Activated naive CD4-positive, alpha-beta T cell treated with anti-CD3 and anti-CD28 coated beads for 36 hours (primary cell): ENCODE results near the gene SLC25A13. TPM values are rescaled to one million over a fixed set of nuclear protein-coding genes. Genes with fewer than 3 reads are reported as not detected.
"Not testable (repeated sequence)": the region's sequence is repeated elsewhere in the genome, so short reads cannot be mapped to it uniquely, and the experiment has no call there.

Experiments
- CTCF ChIA-PET: fragments of 350-600 bp; sonication (Branson Sonifier 250); formaldehyde crosslinking; loops from one replicate; lab custom pipeline; 2021; ENCODE audit warnings: antibody characterized with exemption; lab: Charles Lee
- DNase-seq: peaks from one replicate; pipeline ENCODE4 v3.0.0-alpha.2; 2020
- H3K27ac Mint-ChIP-seq: one replicate; pipeline ENCODE4 v1.8.0; 2021; ENCODE audit warnings: mild to moderate bottlenecking, mixed read lengths
- H3K27me3 Mint-ChIP-seq: one replicate; pipeline ENCODE4 v1.8.0; 2021; ENCODE audit warnings: low read depth, mixed read lengths
- H3K36me3 Mint-ChIP-seq: one replicate; pipeline ENCODE4 v1.8.0; 2021; ENCODE audit warnings: low read depth, mixed read lengths
- H3K4me1 Mint-ChIP-seq: one replicate; pipeline ENCODE4 v1.8.0; 2021; ENCODE audit warnings: low read depth, mixed read lengths
- H3K4me3 Mint-ChIP-seq: one replicate; pipeline ENCODE4 v1.8.0; 2021; ENCODE audit warnings: mild to moderate bottlenecking, moderate library complexity, mixed read lengths
- H3K9me3 Mint-ChIP-seq: one replicate; pipeline ENCODE4 v1.8.0; 2021; ENCODE audit warnings: mixed read lengths
- intact Hi-C: fragments of 100-400 bp; cut with micrococcal nuclease; formaldehyde crosslinking; loops from one replicate; pipeline ENCODE4 v1.15.1; 2023
- total RNA-seq, 2 experiments: library from RNA; stranded (reverse); gene quantifications; one replicate each; pipeline ENCODE4 v1.2.3, GENCODE V29; 2021

The SLC25A13 gene
- total RNA-seq, 2 experiments from 2014 or later = 4.0 to 5.7 TPM

DNA sequence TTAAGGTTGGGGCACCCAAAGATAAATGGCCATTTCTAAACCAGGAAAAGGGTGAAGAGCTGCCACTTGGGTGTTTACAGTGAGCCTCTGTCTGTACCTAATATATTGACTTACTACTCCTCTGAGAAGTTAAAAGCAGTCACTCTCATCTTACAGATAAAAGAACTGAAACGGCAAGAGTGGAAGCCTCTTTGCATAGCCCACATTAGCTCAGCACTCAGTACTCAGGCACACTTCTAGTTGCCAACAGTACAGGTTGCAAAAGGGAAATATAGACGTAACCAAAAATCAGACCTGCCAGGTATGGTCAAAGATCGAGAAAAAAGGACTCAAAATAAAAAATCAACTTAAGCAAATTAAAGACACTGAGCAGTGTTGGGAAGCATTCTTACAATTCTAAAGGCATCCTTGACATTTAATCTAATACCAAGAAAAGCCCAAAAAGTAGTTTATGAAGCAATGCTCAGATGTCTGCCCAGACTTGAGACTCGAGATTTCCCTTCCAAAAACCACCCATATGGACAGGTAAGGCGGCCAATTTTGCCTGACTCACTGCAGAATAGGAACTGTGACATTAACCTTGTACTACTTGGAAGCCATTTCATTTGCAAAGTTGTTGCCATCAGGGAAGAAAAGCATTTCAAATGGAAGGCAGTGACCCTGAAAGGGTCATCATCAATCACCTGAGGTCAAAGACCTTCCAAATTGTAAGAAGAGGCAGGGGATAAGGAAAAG lies 139.3 kb downstream of the SLC25A13 start:
- H3K9me3 Mint-ChIP-seq = no peaks in the 10 kb centered on the region
- H3K27me3 Mint-ChIP-seq = no peaks in the 10 kb centered on the region
- intact Hi-C loops = no loop called here
- no peak overlapping the region for H3K27ac Mint-ChIP-seq
- DNase-seq = no peak
- CTCF ChIA-PET = no interaction called here
- peaks cover 16% of the 10 kb centered on the region for H3K36me3 Mint-ChIP-seq
- no peaks in the 10 kb centered on the region for H3K4me1 Mint-ChIP-seq
- H3K4me3 Mint-ChIP-seq = no peak overlapping the region

DNA sequence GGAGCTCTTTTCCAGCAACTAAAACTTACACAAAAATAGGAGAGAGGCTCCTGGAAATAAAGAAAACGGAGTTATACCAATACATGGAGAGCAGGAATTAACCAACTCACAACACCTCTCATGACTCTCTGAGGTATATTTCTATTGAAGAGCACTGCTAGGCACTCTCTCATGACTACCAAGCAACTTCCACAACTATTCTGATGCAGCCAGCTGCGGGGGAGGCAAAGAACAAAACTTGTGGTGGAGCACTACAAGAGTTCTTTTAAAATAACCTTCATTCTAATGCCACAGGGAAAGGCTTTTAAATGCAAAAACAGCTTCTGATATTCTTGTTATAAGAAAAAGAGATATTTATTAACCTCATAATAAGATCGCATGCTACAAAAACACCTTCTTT lies 140.7 kb downstream of the SLC25A13 start:
- CTCF ChIA-PET = no interaction called here
- Mint-ChIP-seq H3K4me1 (no peaks in the 10 kb centered on the region), H3K27ac (no peak overlapping the region), H3K9me3 (no peaks in the 10 kb centered on the region), H3K36me3 (peaks cover 16% of the 10 kb centered on the region), H3K4me3 (no peak overlapping the region), H3K27me3 (no peaks in the 10 kb centered on the region)
- intact Hi-C loops = no loop called here
- no peak for DNase-seq

DNA sequence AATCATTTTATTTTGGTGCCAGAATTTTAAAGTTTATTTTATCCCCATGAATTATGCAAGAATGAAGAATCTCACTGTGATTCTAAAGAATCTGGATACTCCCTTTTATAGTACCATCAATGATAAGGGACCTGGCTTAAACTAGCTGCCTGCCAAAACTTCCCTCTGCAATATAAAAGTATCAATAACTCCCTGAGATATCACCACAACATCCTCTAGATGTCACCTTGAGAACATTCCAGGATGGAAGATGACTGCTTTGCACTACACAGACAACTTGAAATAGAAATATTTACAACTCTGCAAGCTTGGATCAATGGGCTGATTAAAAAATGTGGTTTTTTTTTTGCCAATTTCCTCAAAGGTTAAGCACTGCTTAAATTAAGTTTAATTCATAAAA lies 142.1 kb downstream of the SLC25A13 start:
- intact Hi-C loops = loop anchor here (1.0 kb wide), 1 partner anchor 847 kb away; no protein-coding TSS in a partner anchor
- CTCF ChIA-PET = interaction anchor here (0.6 kb wide), 2 partner anchors 10 to 25 kb away, joined by 3 to 7 read pairs; no protein-coding TSS in a partner anchor

DNA sequence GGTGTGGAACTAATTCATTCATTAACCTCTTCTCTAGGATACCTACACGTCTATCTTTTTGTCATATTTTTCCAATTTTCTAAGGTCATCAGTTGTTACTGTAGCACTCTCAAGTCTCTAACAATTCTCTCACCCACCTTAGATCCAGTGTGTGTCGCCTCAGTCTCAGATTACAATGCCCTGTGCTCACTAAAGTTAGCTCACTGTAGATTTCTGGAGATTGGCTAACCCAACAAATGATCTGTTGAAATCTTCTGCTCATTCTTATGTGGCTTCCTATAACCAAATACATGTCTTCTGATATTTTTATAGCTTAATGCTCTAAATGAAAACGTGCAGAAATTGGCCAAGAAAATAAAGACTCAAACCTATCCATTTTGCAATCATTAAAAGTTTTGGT lies 142.6 kb downstream of the SLC25A13 start:
- intact Hi-C loops = no loop called here
- Mint-ChIP-seq H3K9me3 (no peaks in the 10 kb centered on the region), H3K4me3 (no peak overlapping the region), H3K36me3 (peaks cover 16% of the 10 kb centered on the region), H3K27ac (no peak overlapping the region), H3K27me3 (no peaks in the 10 kb centered on the region), H3K4me1 (no peaks in the 10 kb centered on the region)
- no peak for DNase-seq
- CTCF ChIA-PET = interaction anchor here (0.6 kb wide), 1 partner anchor 26 kb away, joined by 7 read pairs; no protein-coding TSS in a partner anchor

More for the DNA sequence above, 142.1 kb downstream of the SLC25A13 start:
- no peak overlapping the region for H3K4me3 Mint-ChIP-seq
- DNase-seq = no peak
- H3K4me1 Mint-ChIP-seq = no peaks in the 10 kb centered on the region
- H3K27me3 Mint-ChIP-seq = no peaks in the 10 kb centered on the region
- peaks cover 16% of the 10 kb centered on the region for H3K36me3 Mint-ChIP-seq
- no peak overlapping the region for H3K27ac Mint-ChIP-seq
- no peaks in the 10 kb centered on the region for H3K9me3 Mint-ChIP-seq

DNA sequence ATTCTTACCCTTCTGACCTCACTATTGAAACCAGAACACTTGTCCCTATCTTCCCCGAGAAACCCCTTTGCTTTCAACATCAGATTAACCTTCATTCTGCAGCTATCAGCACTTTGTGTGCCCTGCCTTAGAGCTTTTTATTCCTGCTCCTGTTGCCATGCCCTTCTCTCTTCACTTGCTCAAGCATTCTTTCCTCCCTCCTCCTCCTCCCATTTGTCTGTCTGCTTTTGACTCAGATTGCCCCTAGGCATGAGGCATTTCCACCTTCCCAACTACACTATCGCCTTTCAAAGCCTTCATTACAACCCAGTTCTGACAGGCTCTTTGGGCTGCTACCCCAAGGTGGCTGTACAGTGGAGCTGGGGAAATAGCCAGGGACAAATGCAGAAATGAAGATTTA lies 143.3 kb downstream of the SLC25A13 start:
- Mint-ChIP-seq H3K9me3 (no peaks in the 10 kb centered on the region), H3K27ac (no peak overlapping the region), H3K36me3 (peaks cover 11% of the 10 kb centered on the region), H3K4me3 (no peak overlapping the region), H3K4me1 (no peaks in the 10 kb centered on the region), H3K27me3 (no peaks in the 10 kb centered on the region)
- DNase-seq = no peak
- CTCF ChIA-PET = no interaction called here
- intact Hi-C loops = no loop called here

DNA sequence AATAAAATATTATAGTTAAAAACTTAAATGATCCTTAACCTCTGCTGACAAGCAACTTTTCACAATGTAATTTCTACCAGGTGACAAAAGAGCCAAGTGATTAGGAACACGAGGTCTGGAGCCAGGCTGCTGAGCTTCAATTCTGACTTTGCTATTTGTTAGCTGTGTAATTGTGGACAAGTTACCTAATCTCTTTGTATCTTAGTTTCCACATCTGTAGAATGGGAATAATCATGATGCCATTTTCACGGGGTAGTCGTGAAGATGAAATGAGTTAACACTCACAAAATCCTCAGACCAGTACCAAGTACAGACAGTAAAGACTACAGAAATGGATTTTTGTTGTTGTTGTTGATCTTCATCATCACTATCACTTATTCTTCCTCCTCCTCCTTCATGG lies 144.5 kb downstream of the SLC25A13 start:
- Mint-ChIP-seq H3K36me3 (peaks cover 3% of the 10 kb centered on the region), H3K9me3 (no peaks in the 10 kb centered on the region), H3K27ac (no peak overlapping the region), H3K4me1 (no peaks in the 10 kb centered on the region), H3K4me3 (no peak overlapping the region), H3K27me3 (no peaks in the 10 kb centered on the region)
- CTCF ChIA-PET = no interaction called here
- DNase-seq = no peak
- intact Hi-C loops = no loop called here

DNA sequence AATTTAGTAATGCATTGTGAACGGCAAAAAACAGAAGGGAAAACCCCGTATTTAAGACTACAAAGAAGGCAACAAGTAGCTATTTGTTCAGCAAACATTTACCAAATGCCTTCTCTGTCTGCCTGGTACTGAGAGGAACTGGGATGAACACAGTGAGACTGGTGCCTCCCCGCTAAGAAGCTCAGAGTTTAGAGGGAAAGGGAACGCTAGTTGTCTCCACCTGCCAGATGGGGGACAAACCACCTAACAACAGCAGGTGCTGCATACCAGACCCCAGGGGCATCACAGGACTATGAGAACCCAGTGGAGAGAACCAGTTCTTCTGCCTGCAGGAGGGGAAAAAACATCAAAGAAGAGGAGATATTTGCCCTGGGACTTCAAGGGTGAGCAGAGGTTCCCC lies 147.1 kb downstream of the SLC25A13 start:
- intact Hi-C loops = no loop called here
- DNase-seq = no peak
- H3K4me1 Mint-ChIP-seq = no peaks in the 10 kb centered on the region
- H3K4me3 Mint-ChIP-seq = no peak overlapping the region
- CTCF ChIA-PET = no interaction called here
- H3K36me3 Mint-ChIP-seq = peaks cover 3% of the 10 kb centered on the region
- H3K27ac Mint-ChIP-seq = no peak overlapping the region
- no peaks in the 10 kb centered on the region for H3K9me3 Mint-ChIP-seq
- H3K27me3 Mint-ChIP-seq = no peaks in the 10 kb centered on the region

DNA sequence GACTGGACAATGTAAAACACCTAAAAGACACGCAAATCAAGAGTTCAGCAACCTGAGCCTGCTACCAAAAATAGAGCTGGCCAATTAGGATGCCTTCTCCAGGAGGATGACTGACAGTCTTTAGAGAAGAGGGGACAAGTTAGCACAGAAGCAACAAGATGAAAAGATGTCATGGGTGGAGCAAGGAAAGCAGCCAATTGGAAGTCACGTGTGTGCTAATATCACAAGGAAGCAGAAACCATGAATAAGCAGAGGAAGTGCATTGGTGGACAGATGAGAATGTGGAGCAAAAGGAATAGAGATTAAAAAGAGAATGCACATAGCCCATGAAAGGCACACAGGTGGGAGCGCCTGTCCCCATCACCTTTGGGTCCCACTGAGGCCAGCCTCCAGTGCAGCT lies 148.1 kb downstream of the SLC25A13 start:
- intact Hi-C loops = no loop called here
- CTCF ChIA-PET = interaction anchor here (0.6 kb wide), 1 partner anchor 50 kb away, joined by 4 read pairs; no protein-coding TSS in a partner anchor
- DNase-seq = no peak
- Mint-ChIP-seq H3K36me3 (peaks cover 6% of the 10 kb centered on the region), H3K9me3 (no peaks in the 10 kb centered on the region), H3K27ac (no peak overlapping the region), H3K4me1 (no peaks in the 10 kb centered on the region), H3K27me3 (no peaks in the 10 kb centered on the region), H3K4me3 (no peak overlapping the region)

DNA sequence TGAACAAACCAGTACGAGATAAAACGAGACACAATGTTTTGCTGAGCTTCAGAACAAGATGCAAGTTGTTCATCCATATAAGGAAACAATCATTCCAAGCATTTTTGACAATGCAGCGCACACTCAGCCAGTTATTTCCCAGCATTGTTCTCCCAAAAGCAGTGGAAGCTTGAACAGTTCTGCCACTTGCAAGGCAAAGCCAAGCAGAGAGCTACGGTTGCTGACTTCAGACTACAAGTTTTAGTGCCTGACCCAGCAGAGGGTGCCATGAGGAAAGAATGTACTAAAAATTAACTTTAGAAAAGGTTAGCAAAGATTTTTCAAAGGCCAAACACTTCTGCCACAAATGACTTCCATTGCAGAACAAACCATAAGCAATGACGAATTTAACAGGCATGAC lies 152.5 kb downstream of the SLC25A13 start:
- intact Hi-C loops = no loop called here
- Mint-ChIP-seq H3K27ac (no peak overlapping the region), H3K4me1 (no peaks in the 10 kb centered on the region), H3K27me3 (no peaks in the 10 kb centered on the region), H3K4me3 (no peak overlapping the region), H3K9me3 (no peaks in the 10 kb centered on the region), H3K36me3 (peaks cover 13% of the 10 kb centered on the region)
- DNase-seq = no peak
- CTCF ChIA-PET = interaction anchor here (0.7 kb wide), 1 partner anchor 9 kb away, joined by 6 read pairs; no protein-coding TSS in a partner anchor

DNA sequence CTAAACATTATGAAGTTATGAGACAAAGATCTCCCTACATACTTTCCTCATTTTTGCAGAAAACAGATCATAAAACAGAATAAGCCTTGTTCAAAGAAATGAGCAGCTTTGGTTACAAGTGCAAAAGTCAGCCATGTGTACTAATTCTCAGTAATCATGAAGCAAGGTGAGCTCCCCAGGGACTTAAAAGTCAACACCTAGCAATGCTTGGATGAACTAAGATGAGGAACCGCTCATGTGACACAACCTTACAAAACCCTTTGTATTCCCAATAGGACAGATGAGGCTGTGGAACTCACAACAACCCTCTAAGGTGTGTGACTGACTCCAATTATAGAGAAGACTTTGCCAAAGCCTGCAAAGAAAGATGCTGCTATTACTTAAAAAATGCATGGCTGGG lies 154.5 kb downstream of the SLC25A13 start:
- DNase-seq = no peak
- H3K9me3 Mint-ChIP-seq = no peaks in the 10 kb centered on the region
- CTCF ChIA-PET = no interaction called here
- H3K36me3 Mint-ChIP-seq = peaks cover 25% of the 10 kb centered on the region
- no peaks in the 10 kb centered on the region for H3K4me1 Mint-ChIP-seq
- H3K27me3 Mint-ChIP-seq = no peaks in the 10 kb centered on the region
- intact Hi-C loops = no loop called here
- no peak overlapping the region for H3K4me3 Mint-ChIP-seq
- H3K27ac Mint-ChIP-seq = no peak overlapping the region

DNA sequence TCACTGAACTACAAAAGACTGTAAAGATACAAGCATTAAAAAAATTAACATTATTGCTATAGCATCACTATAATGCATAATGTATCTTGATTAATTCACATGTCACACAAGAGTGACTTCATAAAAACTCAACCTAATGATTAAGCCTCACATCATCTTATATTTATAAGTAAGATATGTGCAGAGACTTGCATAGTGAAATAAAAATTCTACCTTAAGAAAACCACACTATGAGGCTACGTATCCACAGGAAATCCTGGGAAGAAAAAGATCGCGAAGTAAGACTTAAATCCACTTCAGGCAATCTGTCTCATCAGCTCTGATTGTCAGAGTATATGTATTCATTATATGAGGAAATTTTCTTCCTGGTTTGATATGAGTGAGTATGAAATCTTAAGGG lies 160.0 kb downstream of the SLC25A13 start:
- H3K27me3 Mint-ChIP-seq = no peaks in the 10 kb centered on the region
- CTCF ChIA-PET = no interaction called here
- no peak overlapping the region for H3K4me3 Mint-ChIP-seq
- no peaks in the 10 kb centered on the region for H3K4me1 Mint-ChIP-seq
- no peak overlapping the region for H3K27ac Mint-ChIP-seq
- H3K9me3 Mint-ChIP-seq = no peaks in the 10 kb centered on the region
- peaks cover 30% of the 10 kb centered on the region for H3K36me3 Mint-ChIP-seq
- no peak for DNase-seq
- intact Hi-C loops = no loop called here

DNA sequence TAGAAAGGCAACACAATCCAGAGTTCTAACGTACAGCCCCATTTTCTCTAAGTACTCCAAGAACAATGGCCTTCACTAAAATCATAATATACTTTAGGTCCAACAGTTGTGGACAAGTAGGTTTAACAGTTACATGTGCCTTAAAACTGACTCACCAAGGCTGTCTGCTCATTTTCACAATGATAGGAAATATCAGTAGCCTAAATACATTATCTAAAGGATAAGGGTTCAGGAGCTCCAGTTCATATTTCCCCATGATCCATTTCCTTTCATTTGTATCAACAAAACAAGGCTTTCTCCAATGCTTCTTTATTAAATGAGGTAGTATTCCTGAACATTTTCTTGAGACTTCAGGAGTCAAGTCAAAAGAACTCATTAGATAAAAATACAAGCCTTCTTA lies 164.0 kb downstream of the SLC25A13 start:
- CTCF ChIA-PET = no interaction called here
- intact Hi-C loops = no loop called here
- no peak overlapping the region for H3K27ac Mint-ChIP-seq
- no peaks in the 10 kb centered on the region for H3K9me3 Mint-ChIP-seq
- DNase-seq = no peak
- no peak overlapping the region for H3K4me3 Mint-ChIP-seq
- H3K27me3 Mint-ChIP-seq = no peaks in the 10 kb centered on the region
- H3K36me3 Mint-ChIP-seq = peaks cover 16% of the 10 kb centered on the region
- no peaks in the 10 kb centered on the region for H3K4me1 Mint-ChIP-seq

DNA sequence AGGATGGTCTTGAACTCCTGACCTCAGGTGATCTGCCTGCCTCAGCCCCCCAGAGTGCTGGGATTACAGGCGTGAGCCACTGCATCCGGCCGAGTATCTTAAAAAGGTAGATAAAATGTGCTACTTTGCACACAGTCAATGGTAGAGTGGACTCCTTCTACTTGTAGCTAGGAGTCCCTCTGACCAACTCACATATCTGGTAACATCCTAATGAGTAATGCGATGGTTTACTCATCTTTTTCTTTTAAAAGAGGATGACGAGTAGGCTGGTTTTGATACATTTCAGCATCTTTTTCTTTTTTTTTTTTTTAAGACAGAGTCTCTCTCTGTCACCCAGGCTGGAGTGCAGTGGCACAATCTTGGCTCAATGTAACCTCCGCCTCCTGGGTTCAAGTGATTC lies 167.4 kb downstream of the SLC25A13 start:
- H3K4me3 Mint-ChIP-seq, H3K27me3 Mint-ChIP-seq, H3K9me3 Mint-ChIP-seq, CTCF ChIA-PET, H3K27ac Mint-ChIP-seq, intact Hi-C loops, DNase-seq, H3K4me1 Mint-ChIP-seq: not testable (repeated sequence)
- peaks cover 11% of the 10 kb centered on the region for H3K36me3 Mint-ChIP-seq
